ENCODE measurements around the gene HS2ST1. TPM values are rescaled to one million over a fixed set of nuclear protein-coding genes. Genes with fewer than 3 reads are reported as not detected.

The HS2ST1 gene
- polyA plus RNA-seq, 1 donor (not counting 4 experiments of a cell fraction or from before 2014, with no cell fraction given): 18.7 TPM

DNA sequence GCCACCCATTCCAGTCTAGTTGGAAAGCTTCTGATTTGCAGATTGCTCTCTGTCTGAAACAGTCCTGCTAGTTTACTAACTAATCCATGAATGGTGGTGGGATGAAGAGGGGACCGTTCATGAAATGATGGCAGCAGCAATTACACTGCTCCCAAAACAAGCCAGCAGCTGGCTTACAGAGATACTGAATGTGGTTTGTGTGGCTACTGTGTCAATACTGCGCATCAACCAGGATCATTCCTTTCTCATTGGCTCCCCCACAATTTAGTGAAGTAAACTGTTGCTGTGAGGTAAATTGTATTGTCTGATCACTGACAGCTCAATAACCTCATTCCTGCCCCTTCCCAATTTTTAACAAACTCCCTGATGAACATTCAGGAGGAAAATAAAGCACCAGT is 222.9 kb downstream of the HS2ST1 start:
- Histone ChIP-seq H3K36me3 (ENCODE audit: control insufficient read depth in 2 of 2, extremely low read depth in 1 of 2, insufficient read depth in 2 of 2, low read length in 2 of 2) (no peaks in the 10 kb centered on the region), H3K9me1 (ENCODE audit: control insufficient read depth, extremely low read depth, insufficient read depth, low read length) (no peaks in the 10 kb centered on the region), H3K27me3 (ENCODE audit: control insufficient read depth, extremely low read depth, insufficient read depth, low read length) (no peaks in the 10 kb centered on the region), H3K4me3 (ENCODE audit: control insufficient read depth in 2 of 3, extremely low read depth in 1 of 3, insufficient read depth in 2 of 3, low read depth in 1 of 3, low read length in 3 of 3) (no peak overlapping the region), H3K4me1 (ENCODE audit: control insufficient read depth, extremely low read depth, insufficient read depth, low read length) (peaks cover 15% of the 10 kb centered on the region), H2AFZ (ENCODE audit: control insufficient read depth, low read length) (no peak overlapping the region), H3K79me2 (ENCODE audit: control insufficient read depth, insufficient read depth, low read length) (no peaks in the 10 kb centered on the region), H3K9ac (ENCODE audit: control insufficient read depth, extremely low read depth, insufficient read depth, low read length) (no peak overlapping the region), H3K4me2 (ENCODE audit: control insufficient read depth, extremely low read depth, insufficient read depth, low read depth, low read length) (no peak overlapping the region), H4K20me1 (ENCODE audit: control insufficient read depth, extremely low read depth, insufficient read depth, low read length) (no peaks in the 10 kb centered on the region), H3K27ac (ENCODE audit: control insufficient read depth, insufficient read depth, low read length) (no peak overlapping the region), H3K9me3 (ENCODE audit: control insufficient read depth, low read depth, low read length) (no peaks in the 10 kb centered on the region)
- FAIRE-seq (no peak), DNase-seq (ENCODE audit: low read depth, low spot score) (no peak)
- dilution Hi-C loops (cut with MboI; ENCODE audit: extremely low pct_ligation_motif_present, low sequenced_read_pairs): no loop called here
- no peak for TF ChIP-seq EZH2 (IDR thresholded peaks at IDR 0.05; ENCODE audit: low read length)
- TF ChIP-seq, protein P1, sequence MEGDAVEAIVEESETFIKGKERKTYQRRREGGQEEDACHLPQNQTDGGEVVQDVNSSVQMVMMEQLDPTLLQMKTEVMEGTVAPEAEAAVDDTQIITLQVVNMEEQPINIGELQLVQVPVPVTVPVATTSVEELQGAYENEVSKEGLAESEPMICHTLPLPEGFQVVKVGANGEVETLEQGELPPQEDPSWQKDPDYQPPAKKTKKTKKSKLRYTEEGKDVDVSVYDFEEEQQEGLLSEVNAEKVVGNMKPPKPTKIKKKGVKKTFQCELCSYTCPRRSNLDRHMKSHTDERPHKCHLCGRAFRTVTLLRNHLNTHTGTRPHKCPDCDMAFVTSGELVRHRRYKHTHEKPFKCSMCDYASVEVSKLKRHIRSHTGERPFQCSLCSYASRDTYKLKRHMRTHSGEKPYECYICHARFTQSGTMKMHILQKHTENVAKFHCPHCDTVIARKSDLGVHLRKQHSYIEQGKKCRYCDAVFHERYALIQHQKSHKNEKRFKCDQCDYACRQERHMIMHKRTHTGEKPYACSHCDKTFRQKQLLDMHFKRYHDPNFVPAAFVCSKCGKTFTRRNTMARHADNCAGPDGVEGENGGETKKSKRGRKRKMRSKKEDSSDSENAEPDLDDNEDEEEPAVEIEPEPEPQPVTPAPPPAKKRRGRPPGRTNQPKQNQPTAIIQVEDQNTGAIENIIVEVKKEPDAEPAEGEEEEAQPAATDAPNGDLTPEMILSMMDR (optimal IDR thresholded peaks at IDR 0.05 in 1 of 3, IDR thresholded peaks at IDR 0.05 in 1 of 3, conservative IDR thresholded peaks at IDR 0.05 in 1 of 3; ENCODE audit: extremely low read depth in 1 of 3, insufficient read depth in 2 of 3, low read length in 3 of 3): no peak

DNA sequence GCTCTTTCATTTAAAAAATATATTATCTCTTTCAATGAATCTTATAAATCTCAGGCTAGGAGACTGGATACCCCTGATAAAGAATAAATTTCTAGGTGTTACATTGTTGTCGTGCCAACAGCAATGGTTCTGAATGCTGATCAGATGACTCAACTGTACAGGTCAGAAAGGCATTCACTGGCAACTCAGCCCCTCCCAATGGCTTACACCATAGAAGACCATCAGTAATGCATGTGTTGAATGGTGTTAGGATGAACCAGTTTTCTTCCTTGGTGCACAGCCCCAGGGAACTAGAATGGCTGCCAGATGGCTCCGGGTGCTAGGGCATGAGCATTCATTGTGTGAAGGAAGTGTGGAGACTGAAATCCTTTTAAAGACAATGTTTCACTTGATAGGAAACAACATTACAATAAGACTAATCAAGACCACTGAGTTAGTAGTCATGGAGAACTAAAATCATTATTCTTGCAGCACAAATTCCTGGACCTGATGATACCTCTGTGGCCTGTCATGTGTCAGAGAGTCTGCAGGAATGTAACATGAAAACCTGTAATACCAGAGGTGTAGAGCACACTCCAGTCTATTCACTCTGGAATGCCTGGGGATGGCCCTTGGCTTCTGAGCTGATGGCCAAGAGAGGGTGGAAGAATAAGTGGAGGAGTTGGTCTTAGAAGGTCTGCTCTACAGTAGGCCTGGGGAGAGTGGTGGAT is 226.6 kb downstream of the HS2ST1 start:
- no peak for TF ChIP-seq EZH2 (IDR thresholded peaks at IDR 0.05; ENCODE audit: low read length)
- TF ChIP-seq, protein P1 (optimal IDR thresholded peaks at IDR 0.05 in 1 of 3, IDR thresholded peaks at IDR 0.05 in 1 of 3, conservative IDR thresholded peaks at IDR 0.05 in 1 of 3; ENCODE audit: extremely low read depth in 1 of 3, insufficient read depth in 2 of 3, low read length in 3 of 3): no peak
- H3K27ac ChIP-seq (ENCODE audit: control insufficient read depth, insufficient read depth, low read length): peak overlapping the region; percentile 25
- H3K36me3 ChIP-seq (ENCODE audit: control insufficient read depth in 2 of 2, extremely low read depth in 1 of 2, insufficient read depth in 2 of 2, low read length in 2 of 2): no peaks in the 10 kb centered on the region
- no peaks in the 10 kb centered on the region for H3K9me3 ChIP-seq (ENCODE audit: control insufficient read depth, low read depth, low read length)
- H3K4me2 ChIP-seq (ENCODE audit: control insufficient read depth, extremely low read depth, insufficient read depth, low read depth, low read length): peak overlapping the region; percentile 47
- FAIRE-seq (peak; percentile 82), DNase-seq (ENCODE audit: low read depth, low spot score) (no peak)
- no peaks in the 10 kb centered on the region for H3K9me1 ChIP-seq (ENCODE audit: control insufficient read depth, extremely low read depth, insufficient read depth, low read length)
- no peak overlapping the region for H3K9ac ChIP-seq (ENCODE audit: control insufficient read depth, extremely low read depth, insufficient read depth, low read length)
- H4K20me1 ChIP-seq (ENCODE audit: control insufficient read depth, extremely low read depth, insufficient read depth, low read length): no peaks in the 10 kb centered on the region
- H3K27me3 ChIP-seq (ENCODE audit: control insufficient read depth, extremely low read depth, insufficient read depth, low read length): no peaks in the 10 kb centered on the region
- no peaks in the 10 kb centered on the region for H3K79me2 ChIP-seq (ENCODE audit: control insufficient read depth, insufficient read depth, low read length)
- H2AFZ ChIP-seq (ENCODE audit: control insufficient read depth, low read length): no peak overlapping the region
- H3K4me1 ChIP-seq (ENCODE audit: control insufficient read depth, extremely low read depth, insufficient read depth, low read length): peaks cover 15% of the 10 kb centered on the region
- H3K4me3 ChIP-seq (ENCODE audit: control insufficient read depth in 2 of 3, extremely low read depth in 1 of 3, insufficient read depth in 2 of 3, low read depth in 1 of 3, low read length in 3 of 3): no peak overlapping the region
- dilution Hi-C loops (cut with MboI; ENCODE audit: extremely low pct_ligation_motif_present, low sequenced_read_pairs): no loop called here

All from keratinocyte (primary cell).